ENCODE results near the gene PDCD2L. TPM values are rescaled to one million over a fixed set of nuclear protein-coding genes. Genes with fewer than 3 reads are reported as not detected.

Gene PDCD2L
- total RNA-seq, 1 experiment from 2014 or later = 43.4 TPM

DNA sequence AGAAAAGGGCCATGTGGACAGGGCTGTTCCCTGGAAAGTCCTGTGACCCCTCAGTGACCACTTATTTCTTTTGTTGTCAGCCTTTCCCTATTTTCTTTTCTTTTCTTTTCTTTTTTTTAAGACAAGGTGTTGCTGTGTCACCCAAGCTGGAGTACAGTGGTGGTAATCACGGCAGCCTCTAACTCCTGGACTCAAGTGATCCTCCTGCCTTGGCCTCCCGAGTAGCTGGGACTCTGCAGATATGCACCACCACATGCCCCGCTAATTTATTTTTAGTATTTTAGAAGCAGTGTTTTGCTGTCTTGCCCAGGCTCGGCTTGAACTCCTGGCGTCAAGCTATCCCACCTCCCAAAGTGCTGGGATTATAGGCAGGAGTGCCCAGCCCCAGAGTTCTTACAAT, 40.3 kb upstream of the PDCD2L start:
- H3K27ac Mint-ChIP-seq = no peak overlapping the region
- H3K27me3 Mint-ChIP-seq (ENCODE audit: low read depth) = no peaks in the 10 kb centered on the region
- H3K4me3 Mint-ChIP-seq = no peak overlapping the region
- POLR2A ChIA-PET = no interaction called here
- DNase-seq (ENCODE audit: low spot score) (no peak), ATAC-seq (no peak)
- CTCF ChIA-PET = no interaction called here
- peaks cover 23% of the 10 kb centered on the region for H3K36me3 Mint-ChIP-seq
- peaks cover 47% of the 10 kb centered on the region for H3K4me1 Mint-ChIP-seq
- no peaks in the 10 kb centered on the region for H3K9me3 Mint-ChIP-seq
- TF ChIP-seq GRHL2 (CRISPR knock-in tag; IDR thresholded peaks at IDR 0.05; ENCODE audit: insufficient replicate concordance, severe bottlenecking) = no peak
- TF ChIP-seq ESRRA (CRISPR knock-in tag; IDR thresholded peaks at IDR 0.05; ENCODE audit: borderline replicate concordance) = no peak
- TF ChIP-seq NFE2L1 (CRISPR knock-in tag; IDR thresholded peaks at IDR 0.05) = no peak
- TF ChIP-seq NFATC4 (CRISPR knock-in tag; IDR thresholded peaks at IDR 0.05) = no peak
- TF ChIP-seq, protein P1, sequence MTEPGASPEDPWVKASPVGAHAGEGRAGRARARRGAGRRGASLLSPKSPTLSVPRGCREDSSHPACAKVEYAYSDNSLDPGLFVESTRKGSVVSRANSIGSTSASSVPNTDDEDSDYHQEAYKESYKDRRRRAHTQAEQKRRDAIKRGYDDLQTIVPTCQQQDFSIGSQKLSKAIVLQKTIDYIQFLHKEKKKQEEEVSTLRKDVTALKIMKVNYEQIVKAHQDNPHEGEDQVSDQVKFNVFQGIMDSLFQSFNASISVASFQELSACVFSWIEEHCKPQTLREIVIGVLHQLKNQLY (CRISPR knock-in tag; IDR thresholded peaks at IDR 0.05) = no peak

DNA sequence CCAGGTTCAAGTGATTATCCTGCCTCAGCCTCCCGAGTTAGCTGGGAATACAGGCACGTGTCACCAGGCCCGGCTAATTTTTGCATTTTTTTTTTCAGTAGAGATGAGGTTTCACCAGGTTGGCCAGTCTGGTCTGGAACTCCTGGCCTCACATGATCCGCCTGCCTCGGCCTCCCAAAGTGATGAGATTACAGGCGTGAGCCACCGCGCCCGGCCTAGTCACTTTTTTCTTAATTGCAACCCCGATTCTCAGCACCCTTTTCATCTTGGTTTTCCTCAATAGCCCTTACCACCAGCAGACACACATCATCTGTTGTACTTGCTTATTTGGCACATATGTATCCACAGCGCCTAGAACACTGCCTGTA, 39.8 kb upstream of the PDCD2L start:
- peaks cover 45% of the 10 kb centered on the region for H3K4me1 Mint-ChIP-seq
- peak overlapping the region; percentile 97 for H3K27ac Mint-ChIP-seq
- peak overlapping the region; percentile 82 for H3K4me3 Mint-ChIP-seq
- no peaks in the 10 kb centered on the region for H3K27me3 Mint-ChIP-seq (ENCODE audit: low read depth)
- H3K9me3 Mint-ChIP-seq = no peaks in the 10 kb centered on the region
- TF ChIP-seq, protein P2, sequence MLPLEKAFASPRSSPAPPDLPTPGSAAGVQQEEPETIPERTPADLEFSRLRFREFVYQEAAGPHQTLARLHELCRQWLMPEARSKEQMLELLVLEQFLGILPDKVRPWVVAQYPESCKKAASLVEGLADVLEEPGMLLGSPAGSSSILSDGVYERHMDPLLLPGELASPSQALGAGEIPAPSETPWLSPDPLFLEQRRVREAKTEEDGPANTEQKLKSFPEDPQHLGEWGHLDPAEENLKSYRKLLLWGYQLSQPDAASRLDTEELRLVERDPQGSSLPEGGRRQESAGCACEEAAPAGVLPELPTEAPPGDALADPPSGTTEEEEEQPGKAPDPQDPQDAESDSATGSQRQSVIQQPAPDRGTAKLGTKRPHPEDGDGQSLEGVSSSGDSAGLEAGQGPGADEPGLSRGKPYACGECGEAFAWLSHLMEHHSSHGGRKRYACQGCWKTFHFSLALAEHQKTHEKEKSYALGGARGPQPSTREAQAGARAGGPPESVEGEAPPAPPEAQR (CRISPR knock-in tag; IDR thresholded peaks at IDR 0.05) = no peak
- TF ChIP-seq JUN (CRISPR knock-in tag; IDR thresholded peaks at IDR 0.05) = no peak
- TF ChIP-seq, protein P3, sequence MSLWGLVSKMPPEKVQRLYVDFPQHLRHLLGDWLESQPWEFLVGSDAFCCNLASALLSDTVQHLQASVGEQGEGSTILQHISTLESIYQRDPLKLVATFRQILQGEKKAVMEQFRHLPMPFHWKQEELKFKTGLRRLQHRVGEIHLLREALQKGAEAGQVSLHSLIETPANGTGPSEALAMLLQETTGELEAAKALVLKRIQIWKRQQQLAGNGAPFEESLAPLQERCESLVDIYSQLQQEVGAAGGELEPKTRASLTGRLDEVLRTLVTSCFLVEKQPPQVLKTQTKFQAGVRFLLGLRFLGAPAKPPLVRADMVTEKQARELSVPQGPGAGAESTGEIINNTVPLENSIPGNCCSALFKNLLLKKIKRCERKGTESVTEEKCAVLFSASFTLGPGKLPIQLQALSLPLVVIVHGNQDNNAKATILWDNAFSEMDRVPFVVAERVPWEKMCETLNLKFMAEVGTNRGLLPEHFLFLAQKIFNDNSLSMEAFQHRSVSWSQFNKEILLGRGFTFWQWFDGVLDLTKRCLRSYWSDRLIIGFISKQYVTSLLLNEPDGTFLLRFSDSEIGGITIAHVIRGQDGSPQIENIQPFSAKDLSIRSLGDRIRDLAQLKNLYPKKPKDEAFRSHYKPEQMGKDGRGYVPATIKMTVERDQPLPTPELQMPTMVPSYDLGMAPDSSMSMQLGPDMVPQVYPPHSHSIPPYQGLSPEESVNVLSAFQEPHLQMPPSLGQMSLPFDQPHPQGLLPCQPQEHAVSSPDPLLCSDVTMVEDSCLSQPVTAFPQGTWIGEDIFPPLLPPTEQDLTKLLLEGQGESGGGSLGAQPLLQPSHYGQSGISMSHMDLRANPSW (CRISPR knock-in tag; conservative IDR thresholded peaks at IDR 0.05; ENCODE audit: low read depth) = no peak
- TF ChIP-seq ZNF671 (CRISPR knock-in tag; IDR thresholded peaks at IDR 0.05) = no peak
- TF ChIP-seq GTF2I (CRISPR knock-in tag; conservative IDR thresholded peaks at IDR 0.05) = no peak
- TF ChIP-seq CREB1 (CRISPR knock-in tag; IDR thresholded peaks at IDR 0.05) = no peak
- no peak for TF ChIP-seq ZNF263 (CRISPR knock-in tag; IDR thresholded peaks at IDR 0.05; ENCODE audit: low read depth)
- TF ChIP-seq NFE2L1 (CRISPR knock-in tag; IDR thresholded peaks at IDR 0.05) = no peak
- no peak for TF ChIP-seq FOXP1 (CRISPR knock-in tag; IDR thresholded peaks at IDR 0.05; ENCODE audit: borderline replicate concordance)
- TF ChIP-seq GRHL2 (CRISPR knock-in tag; IDR thresholded peaks at IDR 0.05; ENCODE audit: insufficient replicate concordance, severe bottlenecking) = no peak
- TF ChIP-seq, protein P4, sequence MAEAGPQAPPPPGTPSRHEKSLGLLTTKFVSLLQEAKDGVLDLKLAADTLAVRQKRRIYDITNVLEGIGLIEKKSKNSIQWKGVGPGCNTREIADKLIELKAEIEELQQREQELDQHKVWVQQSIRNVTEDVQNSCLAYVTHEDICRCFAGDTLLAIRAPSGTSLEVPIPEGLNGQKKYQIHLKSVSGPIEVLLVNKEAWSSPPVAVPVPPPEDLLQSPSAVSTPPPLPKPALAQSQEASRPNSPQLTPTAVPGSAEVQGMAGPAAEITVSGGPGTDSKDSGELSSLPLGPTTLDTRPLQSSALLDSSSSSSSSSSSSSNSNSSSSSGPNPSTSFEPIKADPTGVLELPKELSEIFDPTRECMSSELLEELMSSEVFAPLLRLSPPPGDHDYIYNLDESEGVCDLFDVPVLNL (CRISPR knock-in tag; IDR thresholded peaks at IDR 0.05; ENCODE audit: borderline replicate concordance, low read depth) = no peak
- TF ChIP-seq, protein P5, sequence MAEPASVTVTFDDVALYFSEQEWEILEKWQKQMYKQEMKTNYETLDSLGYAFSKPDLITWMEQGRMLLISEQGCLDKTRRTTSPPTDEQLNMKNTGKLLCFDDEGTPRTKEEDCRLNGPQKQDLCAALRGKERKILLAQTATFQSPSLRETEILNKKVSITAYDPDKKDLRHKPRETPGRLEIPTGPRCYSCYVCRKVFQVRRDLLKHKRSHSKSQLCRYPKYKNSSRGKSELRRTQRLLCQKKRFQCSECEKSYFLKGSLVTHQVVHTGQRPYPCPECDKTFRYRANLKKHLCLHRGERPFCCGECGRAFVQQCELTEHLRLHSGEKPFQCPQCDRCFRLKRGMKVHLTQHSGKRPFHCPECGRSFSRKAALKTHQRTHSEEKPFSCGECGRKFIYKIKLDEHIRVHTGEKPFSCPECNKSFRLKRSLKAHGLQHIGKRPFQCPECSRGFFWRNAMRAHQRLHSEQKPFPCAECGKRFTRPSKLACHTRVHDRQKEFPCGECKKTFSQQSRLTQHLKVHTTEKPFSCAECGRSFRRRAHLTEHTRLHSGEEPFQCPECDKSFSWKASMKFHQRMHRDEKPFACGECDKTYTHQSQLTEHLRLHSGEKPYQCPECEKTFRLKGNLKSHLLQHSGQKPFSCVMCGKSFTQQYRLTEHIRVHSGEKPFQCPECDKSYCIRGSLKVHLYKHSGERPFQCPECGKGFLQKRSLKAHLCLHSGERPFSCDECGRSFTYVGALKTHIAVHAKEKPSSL (CRISPR knock-in tag; conservative IDR thresholded peaks at IDR 0.05) = no peak
- no peak for TF ChIP-seq FOXJ3 (CRISPR knock-in tag; IDR thresholded peaks at IDR 0.05; ENCODE audit: borderline replicate concordance)
- TF ChIP-seq, protein P6, sequence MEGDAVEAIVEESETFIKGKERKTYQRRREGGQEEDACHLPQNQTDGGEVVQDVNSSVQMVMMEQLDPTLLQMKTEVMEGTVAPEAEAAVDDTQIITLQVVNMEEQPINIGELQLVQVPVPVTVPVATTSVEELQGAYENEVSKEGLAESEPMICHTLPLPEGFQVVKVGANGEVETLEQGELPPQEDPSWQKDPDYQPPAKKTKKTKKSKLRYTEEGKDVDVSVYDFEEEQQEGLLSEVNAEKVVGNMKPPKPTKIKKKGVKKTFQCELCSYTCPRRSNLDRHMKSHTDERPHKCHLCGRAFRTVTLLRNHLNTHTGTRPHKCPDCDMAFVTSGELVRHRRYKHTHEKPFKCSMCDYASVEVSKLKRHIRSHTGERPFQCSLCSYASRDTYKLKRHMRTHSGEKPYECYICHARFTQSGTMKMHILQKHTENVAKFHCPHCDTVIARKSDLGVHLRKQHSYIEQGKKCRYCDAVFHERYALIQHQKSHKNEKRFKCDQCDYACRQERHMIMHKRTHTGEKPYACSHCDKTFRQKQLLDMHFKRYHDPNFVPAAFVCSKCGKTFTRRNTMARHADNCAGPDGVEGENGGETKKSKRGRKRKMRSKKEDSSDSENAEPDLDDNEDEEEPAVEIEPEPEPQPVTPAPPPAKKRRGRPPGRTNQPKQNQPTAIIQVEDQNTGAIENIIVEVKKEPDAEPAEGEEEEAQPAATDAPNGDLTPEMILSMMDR (IDR thresholded peaks at IDR 0.05) = no peak
- TF ChIP-seq, protein P7, sequence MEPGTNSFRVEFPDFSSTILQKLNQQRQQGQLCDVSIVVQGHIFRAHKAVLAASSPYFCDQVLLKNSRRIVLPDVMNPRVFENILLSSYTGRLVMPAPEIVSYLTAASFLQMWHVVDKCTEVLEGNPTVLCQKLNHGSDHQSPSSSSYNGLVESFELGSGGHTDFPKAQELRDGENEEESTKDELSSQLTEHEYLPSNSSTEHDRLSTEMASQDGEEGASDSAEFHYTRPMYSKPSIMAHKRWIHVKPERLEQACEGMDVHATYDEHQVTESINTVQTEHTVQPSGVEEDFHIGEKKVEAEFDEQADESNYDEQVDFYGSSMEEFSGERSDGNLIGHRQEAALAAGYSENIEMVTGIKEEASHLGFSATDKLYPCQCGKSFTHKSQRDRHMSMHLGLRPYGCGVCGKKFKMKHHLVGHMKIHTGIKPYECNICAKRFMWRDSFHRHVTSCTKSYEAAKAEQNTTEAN (CRISPR knock-in tag; IDR thresholded peaks at IDR 0.05) = no peak
- ChIA-PET CTCF (no interaction called here), POLR2A (no interaction called here)
- ATAC-seq (no peak), DNase-seq (ENCODE audit: low spot score) (no peak)
- H3K36me3 Mint-ChIP-seq = peaks cover 28% of the 10 kb centered on the region

Data from WTC11 (cell line).